GM12891 (cell line): ENCODE data around the gene BTG4.

Experiments used
- POLR2A ChIP-seq: IDR thresholded peaks from 2 replicates; pipeline ENCODE4 v1.6.1; 2011; ENCODE audit warnings: low read depth, low read length, control low read depth
- POLR2AphosphoS5 ChIP-seq: IDR thresholded peaks from 2 replicates; pipeline ENCODE4 v1.6.1; 2011; ENCODE audit warnings: low read depth, low read length, control low read depth
- SPI1 ChIP-seq: IDR thresholded peaks from 2 replicates; pipeline ENCODE4 v1.6.1; 2011; ENCODE audit warnings: low read depth, low read length, control low read depth
- TAF1 ChIP-seq: IDR thresholded peaks from 2 replicates; pipeline ENCODE4 v1.6.1; 2011; ENCODE audit warnings: low read depth, low read length, control low read depth

GRCh38 chr11:111522426-111522825, 10.2 kb upstream of the BTG4 start:
- no peak for TF ChIP-seq SPI1
- TF ChIP-seq POLR2A = no peak
- TF ChIP-seq TAF1 = no peak
- no peak for TF ChIP-seq POLR2AphosphoS5
